ENCODE measurements around the gene MCC.

GRCh38 chr5:113125371-113125770 is 362.9 kb downstream of the MCC start:
- no peak for TF ChIP-seq TCF7L2 (IDR thresholded peaks at IDR 0.05; ENCODE audit: low read depth, low read length)
- TF ChIP-seq CTCF (IDR thresholded peaks at IDR 0.05): no peak

All from Panc1 (cell line).